Testis (tissue), 3 donors: Measurements from ENCODE around the gene GLYATL1. TPM values are rescaled to one million over a fixed set of nuclear protein-coding genes. Genes with fewer than 3 reads are reported as not detected.
"Not testable (repeated sequence)": the region's sequence is repeated elsewhere in the genome, so short reads cannot be mapped to it uniquely, and the experiment has no call there.

Experiments
- DNase-seq: peaks from one replicate; pipeline ENCODE4 v3.0.0-alpha.2; 2019
- H3K27ac ChIP-seq, 2 donors: fragments of 200-600 bp; sonication (generic); one replicate each; pipeline ENCODE4 v1.5.1; 2019
- H3K27me3 ChIP-seq: fragments of 200-600 bp; sonication (generic); one replicate; pipeline ENCODE4 v1.5.1; 2019
- H3K36me3 ChIP-seq: fragments of 200-600 bp; sonication (generic); one replicate; pipeline ENCODE4 v1.5.1; 2017; ENCODE audit warnings: low read depth; ENCODE audit errors: missing control alignments
- H3K4me1 ChIP-seq: fragments of 200-600 bp; sonication (generic); one replicate; pipeline ENCODE4 v1.5.1; 2019
- H3K4me3 ChIP-seq, 2 donors: fragments of 200-600 bp; sonication (generic); one replicate each; pipeline ENCODE4 v1.5.1; 2017 to 2019
- H3K9me3 ChIP-seq: fragments of 200-600 bp; sonication (generic); one replicate; pipeline ENCODE4 v1.5.1; 2017
- CTCF ChIP-seq, 3 experiments: fragments of 450-650 bp in 2 of 3; fragments of 200-600 bp in 1 of 3; sonication (generic) in 1 of 3; IDR thresholded peaks; one replicate each; pipeline ENCODE4 v1.5.1; 2016 to 2019; ENCODE audit warnings: antibody characterized with exemption in 3 of 3, mild to moderate bottlenecking in 2 of 3, moderate library complexity in 1 of 3
- POLR2A ChIP-seq: fragments of 450-650 bp; IDR thresholded peaks from one replicate; pipeline ENCODE4 v1.6.1; 2017; ENCODE audit warnings: antibody characterized with exemption, mild to moderate bottlenecking, moderate library complexity
- whole genome bisulfite sequencing, 2 donors: methylation state at CpG; one replicate each; pipeline ENCODE4 v1.1.5; 2018; 5-methylcytosine and 5-hydroxymethylcytosine counted together
- intact Hi-C: fragments of 100-400 bp; cut with DNase I; formaldehyde crosslinking; loops from one replicate; pipeline ENCODE4 v1.15.1; 2023; ENCODE audit warnings: low total_unique reads
- polyA plus RNA-seq: library from polyadenylated mRNA; stranded (reverse); fragments of 350-450 nt; fragmentation: Illumina TruSeq; extraction: RNeasy Lipid Tissue Mini Kit (QIAGEN cat#74804); gene quantifications from one replicate; pipeline ENCODE4 v1.2.3, GENCODE V29; 2014; ENCODE audit warnings: low read depth, low replicate concordance; ENCODE audit not compliant: insufficient read depth
- total RNA-seq, 2 donors: library from RNA; depleted of rRNA; stranded (reverse); fragments of >200 nt; gene quantifications; one replicate each; pipeline ENCODE4 v1.2.3, GENCODE V29; 2016

GLYATL1 gene
- total and polyA plus RNA-seq, 3 donors from 2014 or later, result 0.40 to 1.4 TPM; not detected in 1

- 60 to 72% methylated on average over 7 of the region's 7 CpGs for WGBS, 2 donors
- Histone ChIP-seq H3K4me3 (no peak overlapping the region), H3K27ac (no peak overlapping the region)
Observed at GRCh38 chr11:58998480-58999290, 59.4 kb downstream of the GLYATL1 start.

GRCh38 chr11:58999291-58999680, 60.0 kb downstream of the GLYATL1 start:
- 94 to 95% methylated on average over 1 of the region's 1 CpG for WGBS, 2 donors
- Histone ChIP-seq H3K4me1 (no peaks in the 10 kb centered on the region), H3K27me3 (no peaks in the 10 kb centered on the region), H3K4me3 (no peak overlapping the region), H3K27ac (no peak overlapping the region), H3K9me3 (no peaks in the 10 kb centered on the region), H3K36me3 (no peaks in the 10 kb centered on the region)
- DNase-seq, result no peak
- intact Hi-C loops, result no loop called here
- no peak for TF ChIP-seq POLR2A
- no peak for TF ChIP-seq CTCF (IDR thresholded peaks at IDR 0.05)

More at GRCh38 chr11:58998480-58999290, 59.4 kb downstream of the GLYATL1 start:
- no peaks in the 10 kb centered on the region for H3K9me3 ChIP-seq
- no peaks in the 10 kb centered on the region for H3K36me3 ChIP-seq
- no peak for DNase-seq
- no peaks in the 10 kb centered on the region for H3K27me3 ChIP-seq
- intact Hi-C loops, result no loop called here
- no peaks in the 10 kb centered on the region for H3K4me1 ChIP-seq
- TF ChIP-seq CTCF (IDR thresholded peaks at IDR 0.05), result no peak

- Histone ChIP-seq H3K9me3 (no peaks in the 10 kb centered on the region), H3K4me3 (no peak overlapping the region), H3K4me1 (no peaks in the 10 kb centered on the region), H3K36me3 (no peaks in the 10 kb centered on the region), H3K27ac (no peak overlapping the region), H3K27me3 (no peaks in the 10 kb centered on the region)
- no peak for TF ChIP-seq CTCF (IDR thresholded peaks at IDR 0.05)
- no peak for TF ChIP-seq POLR2A
- DNase-seq, result no peak
- intact Hi-C loops, result no loop called here
- 81 to 84% methylated on average over 3 of the region's 3 CpGs for WGBS, 2 donors
Observed at GRCh38 chr11:59000003-59000402, 60.7 kb downstream of the GLYATL1 start.

GRCh38 chr11:59002006-59002405, 62.7 kb downstream of the GLYATL1 start:
- intact Hi-C loops, result not testable (repeated sequence)

More at GRCh38 chr11:59002006-59002405, 62.7 kb downstream of the GLYATL1 start:
- H3K36me3 ChIP-seq, H3K27me3 ChIP-seq, H3K4me1 ChIP-seq, H3K4me3 ChIP-seq, H3K9me3 ChIP-seq, H3K27ac ChIP-seq, DNase-seq: not testable (repeated sequence)
- 17 to 35% methylated on average over 2 of the region's 2 CpGs for WGBS, 2 donors

Other genes starting within 250 kb of the GLYATL1 start
- 1 to 10 TPM in 1 of 2 donors, not detected in 1; 1.0 TPM for gene GLYAT, start 207.5 kb upstream of the GLYATL1 start, total RNA-seq
- 1.9 TPM for gene GLYAT, start 207.5 kb upstream of the GLYATL1 start, polyA plus RNA-seq
- under 1 TPM; 0.12 to 0.63 TPM for gene GLYATL2, start 94.8 kb upstream of the GLYATL1 start, total RNA-seq
- gene GLYATL2, start 94.8 kb upstream of the GLYATL1 start, polyA plus RNA-seq, result not detected
- not detected for gene GLYATL1B, start 146.8 kb downstream of the GLYATL1 start, total RNA-seq
- not detected for gene GLYATL1B, start 146.8 kb downstream of the GLYATL1 start, polyA plus RNA-seq
- gene FAM111B, start 167.7 kb downstream of the GLYATL1 start, total RNA-seq, result under 1 TPM; 0.24 to 0.81 TPM
- gene FAM111B, start 167.7 kb downstream of the GLYATL1 start, polyA plus RNA-seq, result not detected
- gene FAM111A, start 203.4 kb downstream of the GLYATL1 start, total RNA-seq, result 10 to 100 TPM; 41.5 to 43.4 TPM
- gene FAM111A, start 203.4 kb downstream of the GLYATL1 start, polyA plus RNA-seq, result 12.3 TPM
- gene DTX4, start 232.6 kb downstream of the GLYATL1 start, total RNA-seq, result 10 to 100 TPM in 1 of 2 donors, 1 to 10 TPM in 1; 4.5 to 10.2 TPM
- gene DTX4, start 232.6 kb downstream of the GLYATL1 start, polyA plus RNA-seq, result 6.1 TPM